Stimulated activated CD8-positive, alpha-beta memory T cell treated with anti-CD3 and anti-CD28 coated beads, Interleukin-15, amount 100 ng/mL, for 24 hours (primary cell): ENCODE measurements around the gene NDUFAF8.

Experiments
- DNase-seq: peaks from one replicate; pipeline ENCODE4 v3.0.0-alpha.2; 2020; ENCODE audit warnings: low read depth

Gene NDUFAF8

DNA sequence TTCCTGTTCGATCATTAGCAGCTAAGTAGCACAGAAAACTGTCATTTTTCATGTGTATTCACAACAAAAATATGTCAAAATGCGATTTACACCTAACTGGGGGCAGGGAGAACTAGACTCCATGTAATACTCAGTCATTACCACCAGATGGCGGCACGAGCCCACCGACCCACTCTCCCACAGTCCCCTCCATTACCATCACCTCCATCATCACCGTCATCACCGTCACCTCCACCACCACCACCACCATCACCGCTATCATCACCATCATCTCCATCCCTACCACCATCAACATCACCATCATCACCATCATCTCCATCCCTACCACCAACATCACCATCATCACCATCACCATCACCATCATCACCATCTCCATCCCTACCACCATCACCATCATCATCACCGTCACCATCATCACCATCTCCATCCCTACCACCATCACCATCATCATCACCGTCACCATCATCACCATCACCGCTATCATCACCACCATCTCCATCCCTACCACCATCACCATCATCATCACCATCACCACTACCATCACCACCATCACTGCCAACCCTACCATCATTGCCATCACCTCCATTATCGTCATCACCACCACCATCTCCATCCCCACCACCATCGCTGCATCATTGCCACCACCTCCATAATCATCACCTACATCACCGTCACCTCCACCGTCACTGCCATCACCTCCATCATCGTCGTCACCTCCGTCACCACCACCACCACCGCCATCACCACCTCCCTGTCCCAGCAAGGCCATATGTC, 14.4 kb downstream of the NDUFAF8 start:
- DNase-seq = peak; percentile 21

DNA sequence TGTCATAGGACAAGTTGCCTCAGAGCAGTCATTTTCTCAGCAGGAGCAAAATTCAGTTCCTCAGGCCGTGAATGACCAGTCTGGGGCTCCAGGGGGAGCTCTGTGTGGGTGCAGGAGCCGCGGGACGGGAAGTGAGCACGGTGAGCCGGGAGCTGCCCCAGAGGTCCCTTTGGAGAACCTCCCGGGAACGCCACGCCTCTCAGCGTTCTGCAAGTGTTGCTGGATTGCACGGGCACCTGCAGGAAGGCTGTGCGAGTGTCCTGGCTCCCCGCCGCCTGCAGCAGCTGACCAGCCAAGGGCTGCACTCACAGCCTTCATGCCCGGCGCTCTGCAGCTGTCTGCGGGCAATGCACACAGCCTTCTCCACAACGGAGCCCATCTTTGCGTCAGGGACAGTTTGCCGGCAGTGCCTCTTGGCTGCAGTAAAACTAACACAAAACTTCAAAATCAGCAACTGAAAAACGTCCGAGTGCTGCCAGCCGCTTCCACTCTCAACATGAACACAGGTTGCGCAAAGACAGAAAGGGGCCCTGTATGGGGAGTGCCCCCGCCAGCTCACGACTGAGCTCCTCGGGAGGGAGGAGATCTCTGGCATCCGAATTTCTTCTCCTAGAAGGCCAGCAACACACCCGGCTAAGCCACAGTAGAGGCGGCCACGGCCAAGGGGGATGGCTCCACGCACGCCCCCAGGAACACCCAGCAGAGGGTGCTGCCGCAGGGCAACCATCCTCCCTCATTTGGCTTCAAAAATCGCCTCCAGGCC, 16.0 kb downstream of the NDUFAF8 start:
- DNase-seq = no peak

DNA sequence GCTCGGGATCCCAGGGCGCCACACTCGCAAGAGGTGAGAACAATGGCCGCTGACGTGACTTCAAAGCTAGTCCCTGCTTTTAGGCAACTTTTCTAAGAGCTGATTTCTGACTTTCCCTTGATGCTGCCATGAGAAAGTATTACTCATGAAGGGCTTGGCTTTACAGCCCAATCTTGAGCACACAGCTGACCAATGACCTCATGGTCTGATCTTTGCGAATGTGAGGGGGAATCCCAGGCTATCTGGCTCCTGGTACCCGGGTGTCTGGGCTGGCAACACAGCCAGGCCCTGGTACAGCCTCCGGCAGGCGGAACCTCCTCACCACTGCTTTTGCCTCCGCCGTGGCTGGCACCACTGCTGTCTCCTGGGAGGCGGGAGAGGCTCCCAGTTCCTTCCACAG, 17.5 kb downstream of the NDUFAF8 start:
- DNase-seq = no peak

DNA sequence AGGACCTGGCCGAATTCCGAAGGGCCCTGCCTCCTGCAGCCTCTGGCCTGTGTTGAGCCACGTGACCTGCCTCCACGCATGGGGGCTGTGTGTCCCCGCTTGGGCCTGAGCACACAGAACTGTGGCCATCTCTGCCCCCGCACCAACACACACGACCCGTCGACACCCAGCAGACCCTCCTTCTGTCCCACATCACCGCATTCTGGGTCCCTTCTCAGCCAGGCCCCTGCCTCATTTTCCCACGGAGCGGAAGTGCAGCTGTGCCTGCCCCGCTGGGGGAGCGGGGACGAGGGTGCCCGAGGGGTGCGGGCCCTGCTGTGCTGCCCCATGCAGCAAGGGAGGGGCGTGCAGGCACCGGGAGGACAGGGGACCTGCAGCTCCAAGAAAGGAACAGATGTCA, 18.4 kb downstream of the NDUFAF8 start:
- DNase-seq = no peak

DNA sequence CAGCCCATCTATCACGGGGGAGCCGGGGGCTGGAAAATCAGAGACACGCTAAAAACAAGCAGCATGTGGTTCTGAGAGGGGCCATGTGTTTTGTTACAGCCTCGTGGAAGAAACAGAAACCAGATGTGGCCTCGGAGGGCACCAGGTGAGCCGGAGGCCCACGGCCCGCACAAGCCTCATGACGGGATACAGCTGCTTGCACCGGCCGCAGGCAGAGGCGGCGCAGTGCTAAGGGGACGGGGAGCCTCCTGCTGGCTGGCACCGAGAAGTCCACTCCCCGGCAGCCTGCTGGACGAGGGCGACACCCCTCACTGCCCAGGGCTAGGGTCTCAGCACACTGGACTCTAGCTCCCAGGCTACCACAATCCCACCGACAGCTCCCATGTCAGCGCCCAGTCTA, 19.2 kb downstream of the NDUFAF8 start:
- DNase-seq = no peak

DNA sequence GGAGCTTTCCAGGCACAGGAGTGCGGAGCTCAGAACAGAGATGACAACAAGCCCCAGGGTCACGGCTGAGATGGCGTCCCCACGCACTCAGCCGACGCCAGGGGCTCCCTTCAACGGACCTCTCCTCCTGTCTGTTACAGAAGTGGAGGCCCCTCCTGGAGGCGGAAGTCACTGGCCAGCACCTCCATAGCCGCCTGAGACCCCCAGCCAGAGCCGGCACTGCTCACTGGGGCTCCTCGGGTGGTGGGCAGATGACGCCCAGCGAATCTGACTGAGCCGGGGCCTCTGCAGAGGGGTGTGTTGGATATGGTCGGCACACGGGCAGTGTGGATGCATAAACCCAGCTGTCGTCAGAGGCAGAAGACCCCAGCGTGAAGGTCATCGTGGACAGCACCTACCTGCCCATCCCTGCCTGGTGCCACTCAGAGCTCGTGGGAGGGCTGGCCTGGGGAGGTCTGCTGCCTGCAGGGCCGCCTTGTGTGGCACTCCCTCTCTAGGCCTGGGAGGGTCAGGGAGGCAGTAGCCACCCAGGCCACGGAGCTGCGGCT, 20.0 kb downstream of the NDUFAF8 start:
- DNase-seq = no peak

DNA sequence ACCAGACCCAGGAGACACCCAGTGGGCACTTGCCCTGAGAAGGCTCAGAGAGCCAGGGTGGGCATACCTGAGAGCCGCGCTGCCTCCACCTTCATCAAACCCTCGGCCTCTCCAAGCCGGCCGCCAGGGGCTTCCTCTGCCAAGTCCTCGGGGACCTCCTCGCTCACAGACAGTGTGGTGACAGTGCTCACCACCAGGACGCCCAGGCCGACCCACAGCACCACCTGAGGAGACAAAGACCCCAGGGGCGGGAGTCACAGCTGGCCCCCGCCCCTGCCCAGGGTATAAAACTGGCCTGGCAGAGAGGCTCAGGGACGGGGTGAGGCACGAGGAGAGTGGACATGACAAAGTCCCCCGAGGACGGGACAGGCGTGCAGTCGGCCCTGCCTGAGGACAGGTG, 21.1 kb downstream of the NDUFAF8 start:
- DNase-seq = no peak

DNA sequence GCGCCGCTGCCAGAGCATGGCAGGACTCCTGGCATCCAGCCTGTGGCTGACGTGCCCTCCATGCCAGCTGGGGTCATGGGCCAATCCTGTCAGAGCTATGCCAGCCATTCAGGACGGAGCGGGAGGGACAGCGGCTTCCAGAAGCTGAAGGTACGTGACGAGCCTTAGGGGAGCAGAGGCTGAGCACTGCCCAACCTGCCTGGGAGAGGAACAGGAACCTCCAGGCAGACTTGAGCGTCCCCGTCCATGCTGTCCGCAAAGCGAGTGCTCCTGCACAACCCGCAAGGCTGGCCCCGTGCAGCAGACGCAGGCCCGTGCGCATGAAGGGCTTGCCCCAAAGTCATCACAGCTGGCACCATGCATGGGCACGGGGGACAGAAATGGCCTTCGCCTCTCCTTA, 21.5 kb downstream of the NDUFAF8 start:
- no peak for DNase-seq

DNA sequence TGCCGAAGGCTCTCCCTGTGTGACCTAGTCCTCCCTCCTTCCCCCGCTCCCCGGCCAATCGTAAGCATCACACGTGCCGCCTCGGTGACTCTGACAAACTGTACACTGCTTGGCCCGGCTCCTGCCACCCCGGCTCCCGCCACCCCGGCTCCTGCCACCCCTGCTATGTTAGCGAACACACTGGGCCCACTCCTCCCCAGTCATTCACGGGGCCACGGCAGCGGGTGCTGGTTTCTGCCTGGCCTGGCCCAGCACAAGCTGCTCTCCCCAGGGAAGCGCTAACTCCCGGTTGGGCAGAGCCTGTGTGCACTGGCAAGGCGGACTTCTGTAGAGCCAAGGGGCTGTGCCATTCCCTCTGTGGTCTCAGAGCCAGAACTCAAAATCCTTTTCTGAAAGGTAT, 22.0 kb downstream of the NDUFAF8 start:
- no peak for DNase-seq

DNA sequence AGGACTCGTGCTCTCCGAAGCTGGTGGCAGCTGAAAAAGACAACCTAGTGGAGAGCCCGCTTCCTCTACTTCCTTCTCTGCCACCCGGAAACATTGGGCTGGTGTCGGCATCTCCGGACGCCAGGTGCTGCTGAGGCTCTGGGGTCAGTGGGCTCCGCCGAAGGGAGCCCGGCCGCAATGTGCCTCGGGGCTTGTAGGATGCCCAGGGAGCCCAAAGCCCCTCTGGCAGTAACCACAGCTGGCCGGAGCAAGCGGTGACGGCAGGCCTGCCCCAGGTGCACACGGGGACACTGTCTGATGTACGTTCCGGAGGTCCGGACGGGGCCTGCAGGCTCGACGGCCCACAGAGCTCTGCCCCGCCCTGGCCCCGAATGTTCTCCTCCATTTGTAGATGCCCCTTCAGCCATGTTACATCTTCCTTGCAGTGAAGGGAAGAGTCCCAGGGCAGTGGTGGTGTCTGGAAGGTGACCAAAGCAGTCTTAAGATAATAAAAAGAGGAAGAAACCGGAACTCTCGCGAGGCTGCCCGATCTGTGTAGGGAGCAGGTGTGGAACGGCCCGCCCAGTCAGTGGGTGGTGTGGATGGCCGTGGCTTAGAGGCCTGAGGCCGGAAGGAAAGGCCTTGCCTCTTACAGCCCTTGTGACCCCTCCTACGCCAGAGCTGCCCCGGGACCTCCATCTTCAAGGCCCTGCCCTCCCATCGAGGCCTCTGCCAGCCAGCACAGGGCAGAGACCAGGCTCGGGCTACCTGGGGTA, 22.6 kb downstream of the NDUFAF8 start:
- DNase-seq = no peak

DNA sequence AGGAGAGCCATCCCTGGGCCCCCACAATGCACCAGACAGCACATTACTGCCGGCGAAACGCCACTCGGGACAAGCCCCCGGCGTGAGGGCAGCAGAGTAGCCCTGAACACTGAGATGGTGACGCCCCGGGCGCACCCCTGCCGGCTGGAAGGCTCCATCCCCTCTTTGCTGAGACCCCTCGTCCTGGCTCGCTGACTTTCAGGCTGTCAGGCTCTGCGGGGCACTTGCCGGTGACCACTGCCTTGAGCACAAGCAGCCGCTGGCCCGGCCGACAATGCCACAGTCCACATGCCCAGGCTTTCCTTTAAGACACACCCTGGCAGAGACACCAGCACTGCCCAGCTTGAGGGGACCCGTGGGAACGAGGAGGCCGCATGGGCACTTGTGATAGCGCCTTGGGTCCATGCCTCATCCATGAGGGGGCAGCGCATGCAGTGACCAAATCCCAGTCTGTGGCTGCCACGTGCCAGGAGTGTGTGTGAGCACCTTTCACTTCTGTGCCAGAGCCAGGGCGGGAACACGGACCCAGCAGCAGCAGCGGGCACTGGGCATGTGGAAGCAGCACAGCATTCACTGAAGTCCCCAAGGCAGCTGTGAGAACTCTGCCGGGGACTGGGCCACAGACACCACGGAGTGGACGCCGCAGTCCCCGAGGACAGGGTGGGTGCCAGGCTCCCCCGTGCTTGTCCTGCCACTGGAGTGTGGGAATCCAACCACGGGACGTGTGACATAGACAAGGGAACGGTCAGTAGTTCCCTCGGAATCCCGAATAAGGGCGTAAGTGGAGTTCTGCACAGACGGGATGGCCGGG, 24.5 kb downstream of the NDUFAF8 start:
- no peak for DNase-seq

DNA sequence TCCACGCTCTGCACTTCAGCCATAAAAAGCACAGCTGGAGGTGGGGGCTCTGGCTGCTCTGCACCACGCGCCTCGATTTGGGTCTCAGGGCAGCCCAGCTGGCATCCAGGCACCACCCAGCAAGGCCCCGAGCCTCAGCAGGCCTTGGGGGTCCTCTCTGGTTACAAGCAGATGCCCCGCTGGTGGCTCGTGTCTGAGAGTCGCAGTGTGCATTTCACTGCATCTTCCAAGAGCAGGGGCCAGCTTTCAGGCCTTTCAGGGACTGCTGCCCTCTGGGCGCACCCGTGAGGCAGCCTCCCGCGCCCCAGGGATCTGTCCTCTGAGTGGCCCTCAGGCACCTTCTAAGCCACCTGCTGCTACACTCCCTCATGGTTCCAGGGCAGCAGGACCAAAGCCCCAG, 25.5 kb downstream of the NDUFAF8 start:
- DNase-seq = no peak

DNA sequence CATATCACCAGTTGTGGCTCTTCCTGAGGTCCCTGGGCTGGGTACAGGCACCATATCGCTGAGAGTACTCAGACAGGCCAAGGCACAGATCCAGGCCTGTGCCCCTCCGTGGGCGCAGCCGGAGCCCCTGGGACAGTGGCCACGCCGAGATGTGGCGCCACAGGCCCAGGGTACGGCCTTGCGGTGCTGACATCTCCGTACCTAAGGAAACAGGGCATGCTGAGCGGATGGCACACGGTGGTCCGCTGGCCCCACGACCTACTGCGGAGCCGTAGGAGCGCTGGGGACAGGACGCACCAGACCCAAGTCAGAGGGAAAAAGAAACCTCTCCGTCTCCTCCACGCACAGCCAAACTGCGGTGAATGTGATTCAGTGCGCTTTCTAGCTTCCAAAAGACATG, 26.5 kb downstream of the NDUFAF8 start:
- no peak for DNase-seq

DNA sequence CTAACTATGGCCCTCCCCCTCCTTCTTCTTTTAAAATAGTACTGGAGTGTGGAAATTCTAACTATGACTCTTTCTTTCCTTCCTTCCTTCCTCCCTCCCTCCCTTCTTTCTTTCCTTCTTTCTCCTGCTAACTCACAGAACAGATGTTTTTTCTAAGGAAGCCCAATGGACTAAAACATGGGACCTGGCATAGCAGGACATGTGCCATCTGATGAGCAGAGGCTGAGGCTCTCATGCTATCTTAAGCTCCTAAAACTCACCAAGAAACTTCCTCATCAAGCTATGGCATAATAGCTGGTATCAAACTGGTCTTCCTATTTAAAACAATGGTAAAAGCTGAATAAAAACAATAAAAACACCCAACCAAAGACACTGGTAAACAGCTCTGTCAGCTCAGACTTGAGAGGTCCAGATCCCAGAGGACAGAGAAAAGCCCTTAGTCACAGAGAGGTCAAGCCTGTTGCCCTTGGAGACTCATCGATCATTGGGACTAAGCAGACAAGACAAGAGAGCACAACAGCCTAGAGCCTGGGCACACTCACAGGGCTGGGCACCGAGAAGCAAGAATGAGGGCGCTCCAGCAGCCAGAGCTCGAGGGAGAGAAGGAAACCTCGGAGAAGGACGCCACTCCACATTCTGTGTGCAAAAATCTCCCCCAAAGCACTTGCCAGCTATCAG, 28.4 kb downstream of the NDUFAF8 start:
- no peak for DNase-seq

DNA sequence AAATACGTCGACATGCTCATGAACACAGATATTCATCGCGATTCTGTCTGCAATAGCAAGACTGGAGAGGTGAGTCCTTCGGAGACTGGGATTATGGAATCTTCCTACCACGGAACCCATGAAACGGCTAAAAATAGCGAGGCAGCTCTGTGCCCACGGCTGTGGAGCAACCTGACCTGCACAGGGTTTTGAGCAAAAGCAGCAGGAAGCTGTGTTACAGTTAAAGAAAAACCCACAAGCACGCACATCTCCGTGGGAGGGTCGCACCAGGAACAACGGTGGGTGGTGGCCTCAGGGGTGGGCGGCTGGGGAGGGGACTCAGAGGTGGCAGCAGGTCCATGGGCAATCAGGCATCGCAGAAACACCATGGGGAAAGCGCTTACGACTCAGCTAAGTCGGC, 31.2 kb downstream of the NDUFAF8 start:
- DNase-seq = no peak

DNA sequence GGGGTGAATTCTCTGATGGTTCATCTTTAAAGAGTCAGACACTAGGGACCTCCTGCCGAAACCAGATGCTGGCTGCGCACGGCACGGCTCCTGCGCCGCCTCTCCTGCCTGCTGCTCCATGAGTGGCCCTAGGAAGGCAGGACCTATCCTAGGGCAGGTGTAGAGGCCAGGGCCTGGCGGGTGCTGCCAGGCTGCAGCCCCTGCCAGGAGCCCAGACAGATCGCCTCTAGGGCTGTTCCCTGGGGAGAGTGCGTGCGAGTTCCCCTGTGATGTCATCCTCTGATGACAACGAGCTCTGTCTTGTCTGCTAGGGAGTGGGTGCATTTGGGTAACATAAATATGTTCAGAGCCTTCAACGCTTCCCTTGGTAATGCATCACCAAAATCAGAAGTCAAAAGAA, 32.1 kb downstream of the NDUFAF8 start:
- no peak for DNase-seq

DNA sequence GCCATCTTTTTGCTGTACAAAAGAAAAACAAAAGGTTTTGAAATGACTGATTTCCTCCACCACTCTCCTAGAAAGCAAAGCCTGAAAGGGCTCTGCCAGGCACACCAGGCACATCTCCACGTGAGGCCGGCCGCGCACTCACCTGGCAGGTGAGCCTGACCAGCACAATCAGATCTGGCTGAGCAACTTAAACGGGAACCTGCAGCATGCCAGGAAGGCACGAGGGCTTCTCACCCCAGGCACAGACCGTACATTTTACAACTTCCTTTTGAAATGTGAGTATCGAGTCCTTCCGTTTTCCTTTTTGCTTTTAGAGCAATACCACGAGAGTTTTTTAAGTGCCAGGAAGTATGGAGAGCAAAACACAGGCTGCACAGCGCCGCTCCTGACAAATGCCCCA, 33.5 kb downstream of the NDUFAF8 start:
- no peak for DNase-seq

DNA sequence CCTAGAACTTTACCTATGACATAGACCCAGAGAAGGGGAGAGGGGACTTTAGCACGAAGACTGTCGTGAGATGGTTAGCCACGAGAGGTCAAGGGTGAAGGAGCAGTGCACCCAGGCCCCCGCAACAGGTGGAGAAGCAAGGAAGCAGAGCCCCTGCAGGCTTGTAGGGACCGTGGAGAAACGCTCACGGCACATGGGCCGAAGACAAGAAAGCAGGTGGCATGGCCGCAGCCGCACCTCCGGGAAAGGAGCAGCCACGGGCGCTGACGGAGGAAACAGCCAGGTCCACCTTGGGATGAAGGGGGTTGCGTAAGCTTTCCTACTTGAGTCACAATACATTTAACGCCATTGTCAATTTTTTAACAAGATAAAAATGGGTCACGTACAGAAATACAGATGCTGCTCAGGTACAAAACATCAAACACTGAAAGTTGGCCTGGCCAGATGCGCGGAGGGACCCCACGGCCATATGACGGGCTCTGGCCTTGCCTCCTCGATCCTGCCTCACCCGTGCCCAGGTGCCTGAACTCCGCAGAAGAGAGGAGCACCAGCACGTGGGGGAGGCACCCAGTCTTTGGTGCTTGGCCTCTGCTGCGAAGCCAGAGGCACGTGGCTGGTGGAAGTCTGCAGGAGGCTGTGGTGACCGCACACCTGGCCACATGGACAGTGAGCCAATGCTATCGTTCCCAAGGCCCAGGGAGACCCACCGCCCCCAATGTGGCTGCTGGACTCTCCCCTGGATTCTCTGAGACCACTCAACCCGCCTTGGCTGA, 34.8 kb downstream of the NDUFAF8 start:
- no peak for DNase-seq

DNA sequence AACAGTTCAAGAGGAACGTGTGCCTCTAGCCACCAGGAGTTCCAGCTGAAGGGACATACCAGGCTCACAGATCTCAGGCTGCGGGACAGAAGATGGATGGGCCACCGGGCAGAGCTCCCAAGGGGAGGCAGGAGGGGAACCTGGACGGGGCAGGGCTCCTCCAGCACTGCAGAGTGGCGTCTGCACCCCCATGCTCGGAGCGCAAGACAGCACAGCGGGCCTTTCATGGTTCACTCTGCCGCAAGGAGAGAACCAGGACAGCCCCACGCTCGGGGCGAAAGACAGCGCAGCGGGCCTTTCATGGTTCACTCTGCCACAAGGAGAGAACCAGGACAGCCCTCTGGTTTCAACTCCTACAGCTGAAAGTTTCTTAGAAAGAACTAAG, 35.3 kb downstream of the NDUFAF8 start:
- no peak for DNase-seq

DNA sequence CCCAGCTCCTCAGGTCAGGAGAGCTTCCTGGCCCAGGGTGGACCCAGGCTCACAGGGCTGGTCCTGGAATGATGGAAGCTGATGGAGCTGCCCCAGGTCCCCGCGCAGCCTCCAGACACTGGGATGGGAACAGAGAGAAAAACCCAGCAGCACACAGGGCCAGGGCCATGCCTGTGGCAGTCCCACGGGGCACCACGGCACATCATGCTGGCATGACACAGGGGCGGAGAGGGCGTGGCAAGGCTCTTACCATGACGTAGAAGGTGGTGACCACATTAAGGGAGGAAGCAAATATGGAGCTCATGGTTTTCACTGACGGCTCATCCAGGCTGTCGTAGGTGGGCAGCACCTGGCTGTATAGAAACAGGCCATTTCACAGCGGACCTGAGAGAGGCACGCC, 37.7 kb downstream of the NDUFAF8 start:
- DNase-seq = no peak

DNA sequence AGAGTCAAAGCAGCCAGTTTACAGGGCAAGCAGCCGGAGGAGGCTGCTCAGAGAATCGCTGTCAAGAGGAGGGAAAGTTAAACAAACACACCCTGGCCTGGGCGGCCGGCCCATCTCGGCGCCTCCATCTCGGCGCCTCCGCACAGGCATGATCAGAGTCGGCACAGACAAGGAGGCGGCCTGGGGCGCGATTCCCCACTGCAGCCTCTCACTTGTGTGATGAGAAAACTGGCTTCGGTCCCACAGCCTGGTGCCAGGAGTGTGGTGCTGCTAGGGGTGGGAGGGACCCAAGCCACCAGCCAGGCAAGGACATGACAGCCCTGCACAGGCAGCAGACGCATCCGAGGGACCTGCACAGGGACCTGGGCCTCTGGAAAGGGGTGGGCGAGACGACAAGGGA, 38.3 kb downstream of the NDUFAF8 start:
- DNase-seq = no peak
